Naive B cell (primary cell): ENCODE results near the gene EGFLAM. TPM values are rescaled to one million over a fixed set of nuclear protein-coding genes. Genes with fewer than 3 reads are reported as not detected.

Experiments used
- ATAC-seq, 2 donors: fragments of 150-1000 bp; cut with Tn5 transposase; 2 replicates each; pipeline ENCODE4 v1.10.0; 2021; ENCODE audit warnings: low read depth in 2 of 2, mild to moderate bottlenecking in 2 of 2, moderate library complexity in 2 of 2
- DNase-seq: peaks from one replicate; pipeline ENCODE4 v3.0.0; 2022
- H3K27ac Mint-ChIP-seq, 6 donors: one replicate each; pipeline ENCODE4 v1.8.0; 2020 to 2022; ENCODE audit warnings: mild to moderate bottlenecking in 6 of 6, mixed read lengths in 6 of 6, moderate library complexity in 5 of 6, inconsistent platforms in 2 of 6
- H3K27me3 Mint-ChIP-seq, 3 donors: one replicate each; pipeline ENCODE4 v1.8.0; 2021 to 2022; ENCODE audit warnings: mixed read lengths in 3 of 3, mild to moderate bottlenecking in 1 of 3
- H3K36me3 Mint-ChIP-seq, 2 donors: one replicate each; pipeline ENCODE4 v1.8.0; 2020 to 2022; ENCODE audit warnings: mixed read lengths in 2 of 2, inconsistent platforms in 1 of 2, mild to moderate bottlenecking in 1 of 2
- H3K4me1 Mint-ChIP-seq, 3 donors: one replicate each; pipeline ENCODE4 v1.8.0; 2020 to 2022; ENCODE audit warnings: mixed read lengths in 3 of 3, inconsistent platforms in 1 of 3, mild to moderate bottlenecking in 1 of 3, moderate library complexity in 1 of 3
- H3K4me3 Mint-ChIP-seq, 8 donors: one replicate each; pipeline ENCODE4 v1.8.0; 2020 to 2022; ENCODE audit warnings: mild to moderate bottlenecking in 8 of 8, mixed read lengths in 8 of 8, moderate library complexity in 8 of 8, inconsistent platforms in 2 of 8
- H3K9me3 Mint-ChIP-seq, 7 donors: one replicate each; pipeline ENCODE4 v1.8.0; 2020 to 2022; ENCODE audit warnings: mixed read lengths in 7 of 7, mild to moderate bottlenecking in 5 of 7, inconsistent platforms in 2 of 7, moderate library complexity in 1 of 7
- polyA plus RNA-seq, 6 donors: library from polyadenylated mRNA; unstranded; fragments of 300-500 nt; fragmentation: Illumina TruSeq; gene quantifications; one replicate each; pipeline ENCODE4 v1.2.3, GENCODE V29; 2021; ENCODE audit warnings: low read depth in 6 of 6

EGFLAM gene
- polyA plus RNA-seq, 6 donors from 2014 or later, result not detected

GRCh38 chr5:38285226-38285625 is 26.9 kb downstream of the EGFLAM start:
- H3K4me3 Mint-ChIP-seq, result no peak overlapping the region
- H3K4me1 Mint-ChIP-seq, result no peaks in the 10 kb centered on the region
- no peak for ATAC-seq
- no peaks in the 10 kb centered on the region for H3K36me3 Mint-ChIP-seq
- no peaks in the 10 kb centered on the region for H3K27me3 Mint-ChIP-seq
- peaks cover 0 to 6% (median 2%) of the 10 kb centered on the region in 7 donors for H3K9me3 Mint-ChIP-seq
- no peak overlapping the region for H3K27ac Mint-ChIP-seq
- DNase-seq, result no peak

DNA sequence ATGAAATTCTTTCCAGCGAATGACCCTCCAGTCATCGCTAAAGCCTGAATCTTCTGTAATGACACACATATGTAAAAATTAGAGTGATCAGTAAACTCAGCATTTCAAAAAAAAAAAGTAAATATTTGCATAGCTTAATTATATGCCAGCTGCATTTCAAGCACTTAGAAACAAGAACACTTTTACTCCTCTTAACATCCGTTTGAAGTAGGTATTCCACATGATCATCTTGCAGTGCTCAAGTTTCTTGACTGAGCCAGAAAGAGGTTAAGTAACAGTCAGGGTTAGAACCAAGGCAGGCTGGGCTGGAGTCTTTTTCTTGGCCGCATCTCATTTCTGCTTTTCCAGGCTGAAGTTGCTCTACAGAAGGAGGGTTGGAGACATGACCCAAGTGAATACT is 27.6 kb downstream of the EGFLAM start:
- DNase-seq (no peak), ATAC-seq (no peak)
- Mint-ChIP-seq H3K27me3 (no peaks in the 10 kb centered on the region), H3K4me3 (no peak overlapping the region), H3K4me1 (no peaks in the 10 kb centered on the region), H3K36me3 (no peaks in the 10 kb centered on the region), H3K27ac (no peak overlapping the region), H3K9me3 (peaks cover 0 to 6% (median 2%) of the 10 kb centered on the region in 7 donors)

DNA sequence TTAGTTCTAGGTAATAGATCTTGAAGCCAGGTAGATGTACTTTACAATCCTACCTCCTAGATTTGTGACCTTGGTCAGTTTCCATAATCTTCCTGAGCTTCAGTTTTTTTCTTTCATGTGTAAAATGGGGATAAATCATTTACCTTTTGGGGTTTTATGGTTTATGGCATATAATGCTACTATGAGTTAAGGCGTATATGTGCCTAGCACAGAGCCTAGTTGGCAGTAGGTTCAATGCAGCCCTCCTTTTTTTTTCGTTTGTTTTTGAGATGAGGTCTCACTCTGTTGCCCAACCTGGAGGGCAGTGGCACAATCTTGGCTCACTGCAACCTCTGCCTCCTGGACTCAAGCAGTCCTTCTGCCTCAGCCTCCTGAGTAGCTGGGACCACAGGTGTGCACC is 28.8 kb downstream of the EGFLAM start:
- no peaks in the 10 kb centered on the region for H3K27me3 Mint-ChIP-seq
- no peak overlapping the region for H3K4me3 Mint-ChIP-seq
- no peak overlapping the region for H3K27ac Mint-ChIP-seq
- H3K36me3 Mint-ChIP-seq, result no peaks in the 10 kb centered on the region
- no peak for ATAC-seq
- H3K4me1 Mint-ChIP-seq, result no peaks in the 10 kb centered on the region
- peaks cover 0 to 6% (median 3%) of the 10 kb centered on the region in 7 donors for H3K9me3 Mint-ChIP-seq
- DNase-seq, result no peak

GRCh38 chr5:38289457-38289856 is 31.1 kb downstream of the EGFLAM start:
- peaks cover 0 to 4% (median 0%) of the 10 kb centered on the region in 3 donors for H3K27me3 Mint-ChIP-seq

DNA sequence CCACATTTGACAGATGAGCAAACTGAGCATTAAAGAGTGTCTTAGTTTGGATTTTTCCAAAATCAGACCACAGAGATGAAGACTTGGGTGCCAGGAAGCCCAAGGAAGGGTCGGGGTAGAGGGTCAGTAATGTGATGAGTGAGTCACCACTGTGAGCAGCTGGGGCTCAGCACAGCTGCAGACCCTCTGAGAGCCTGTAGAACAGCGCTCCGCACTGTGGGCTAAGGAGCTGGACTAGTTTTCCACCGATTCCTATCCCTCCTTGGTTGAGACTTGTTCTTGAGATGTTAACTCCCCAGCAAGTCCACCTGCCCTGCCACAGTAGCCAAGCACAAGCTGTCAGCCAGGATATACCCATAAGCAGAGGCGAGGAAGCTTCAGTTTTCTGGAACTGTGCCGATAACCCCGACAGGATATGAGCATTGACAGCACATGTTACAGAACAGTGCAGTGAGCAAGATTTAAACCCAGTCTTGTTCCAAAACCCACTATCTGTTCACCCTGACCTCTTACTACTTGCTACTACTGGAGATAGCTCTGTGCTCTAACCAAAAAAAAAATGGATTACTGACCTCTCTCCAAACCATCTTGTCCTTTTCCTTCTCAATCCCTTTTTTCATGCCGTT is 31.8 kb downstream of the EGFLAM start:
- H3K9me3 Mint-ChIP-seq, result peaks cover 0 to 5% (median 2%) of the 10 kb centered on the region in 7 donors
- DNase-seq (no peak), ATAC-seq (no peak)
- H3K36me3 Mint-ChIP-seq, result no peaks in the 10 kb centered on the region
- no peak overlapping the region for H3K4me3 Mint-ChIP-seq
- H3K4me1 Mint-ChIP-seq, result no peaks in the 10 kb centered on the region
- H3K27ac Mint-ChIP-seq, result no peak overlapping the region
- peaks cover 0 to 4% (median 0%) of the 10 kb centered on the region in 3 donors for H3K27me3 Mint-ChIP-seq

More at GRCh38 chr5:38289457-38289856, 31.1 kb downstream of the EGFLAM start:
- Mint-ChIP-seq H3K36me3 (no peaks in the 10 kb centered on the region), H3K27ac (no peak overlapping the region), H3K4me3 (no peak overlapping the region), H3K4me1 (no peaks in the 10 kb centered on the region), H3K9me3 (peaks cover 0 to 5% (median 2%) of the 10 kb centered on the region in 7 donors)
- DNase-seq (no peak), ATAC-seq (no peak)

GRCh38 chr5:38291355-38291754 is 33.0 kb downstream of the EGFLAM start:
- H3K27me3 Mint-ChIP-seq, result peaks cover 0 to 6% (median 4%) of the 10 kb centered on the region in 3 donors

GRCh38 chr5:38292228-38292627 is 33.9 kb downstream of the EGFLAM start:
- no peak overlapping the region for H3K4me3 Mint-ChIP-seq
- ATAC-seq (no peak), DNase-seq (no peak)
- peaks cover 0 to 6% (median 4%) of the 10 kb centered on the region in 3 donors for H3K27me3 Mint-ChIP-seq
- H3K4me1 Mint-ChIP-seq, result no peaks in the 10 kb centered on the region
- no peak overlapping the region for H3K27ac Mint-ChIP-seq
- peaks cover 0 to 7% (median 3%) of the 10 kb centered on the region in 7 donors for H3K9me3 Mint-ChIP-seq
- no peaks in the 10 kb centered on the region for H3K36me3 Mint-ChIP-seq

More at GRCh38 chr5:38291355-38291754, 33.0 kb downstream of the EGFLAM start:
- DNase-seq (no peak), ATAC-seq (no peak)
- no peak overlapping the region for H3K4me3 Mint-ChIP-seq
- no peaks in the 10 kb centered on the region for H3K4me1 Mint-ChIP-seq
- H3K36me3 Mint-ChIP-seq, result no peaks in the 10 kb centered on the region
- no peak overlapping the region for H3K27ac Mint-ChIP-seq
- peaks cover 0 to 6% (median 3%) of the 10 kb centered on the region in 7 donors for H3K9me3 Mint-ChIP-seq

- Mint-ChIP-seq H3K27ac (no peak overlapping the region), H3K4me3 (no peak overlapping the region), H3K27me3 (peaks cover 0 to 6% (median 4%) of the 10 kb centered on the region in 3 donors), H3K9me3 (peaks cover 0 to 10% (median 3%) of the 10 kb centered on the region in 7 donors), H3K36me3 (peaks cover 0 to 4% of the 10 kb centered on the region in 2 donors), H3K4me1 (no peaks in the 10 kb centered on the region)
- ATAC-seq (no peak), DNase-seq (no peak)
These were observed 37.4 kb downstream of the EGFLAM start for GRCh38 chr5:38295751-38296150.

GRCh38 chr5:38297830-38298608 is 39.7 kb downstream of the EGFLAM start:
- no peak for DNase-seq
- Mint-ChIP-seq H3K4me3 (no peak overlapping the region), H3K36me3 (peaks cover 0 to 13% of the 10 kb centered on the region in 2 donors), H3K9me3 (peaks cover 4 to 25% (median 10%) of the 10 kb centered on the region in 7 donors), H3K27me3 (peaks cover 0 to 6% (median 4%) of the 10 kb centered on the region in 3 donors), H3K4me1 (no peaks in the 10 kb centered on the region), H3K27ac (no peak overlapping the region)
- ATAC-seq, result no peak

- peaks cover 9 to 37% (median 16%) of the 10 kb centered on the region in 7 donors for H3K9me3 Mint-ChIP-seq
- no peak overlapping the region for H3K27ac Mint-ChIP-seq
- peaks cover 0 to 6% (median 0%) of the 10 kb centered on the region in 3 donors for H3K27me3 Mint-ChIP-seq
- no peak for ATAC-seq
- peaks cover 0 to 19% of the 10 kb centered on the region in 2 donors for H3K36me3 Mint-ChIP-seq
- no peaks in the 10 kb centered on the region for H3K4me1 Mint-ChIP-seq
- H3K4me3 Mint-ChIP-seq, result peak overlapping the region in 1 of 8 donors; percentile 37
- DNase-seq, result no peak
These were observed 41.2 kb downstream of the EGFLAM start for GRCh38 chr5:38299585-38299984.

DNA sequence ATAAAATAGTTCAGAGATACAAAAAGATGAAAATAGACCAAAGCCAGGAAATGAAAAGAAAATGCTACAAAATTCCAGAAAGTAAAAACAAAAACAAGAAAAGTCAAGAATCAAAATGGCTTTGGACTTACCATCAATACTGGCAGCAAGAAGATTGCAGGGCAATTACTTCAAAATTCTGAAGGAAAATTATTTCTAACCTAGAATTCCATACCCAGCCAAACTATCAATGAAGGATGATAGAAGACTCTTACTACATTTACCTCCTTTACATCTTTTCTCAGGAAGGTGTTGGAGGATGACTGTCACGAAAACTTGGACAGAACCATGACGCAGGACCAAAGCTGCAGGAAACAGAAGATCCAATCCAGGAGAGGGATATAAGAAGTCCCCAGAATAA is 46.8 kb downstream of the EGFLAM start:
- no peak for ATAC-seq
- H3K4me3 Mint-ChIP-seq, result no peak overlapping the region
- no peak for DNase-seq
- H3K9me3 Mint-ChIP-seq, result peaks cover 17 to 64% (median 25%) of the 10 kb centered on the region in 7 donors
- H3K27me3 Mint-ChIP-seq, result no peaks in the 10 kb centered on the region
- H3K27ac Mint-ChIP-seq, result no peak overlapping the region
- H3K36me3 Mint-ChIP-seq, result peaks cover 0 to 26% of the 10 kb centered on the region in 2 donors
- H3K4me1 Mint-ChIP-seq, result no peaks in the 10 kb centered on the region

DNA sequence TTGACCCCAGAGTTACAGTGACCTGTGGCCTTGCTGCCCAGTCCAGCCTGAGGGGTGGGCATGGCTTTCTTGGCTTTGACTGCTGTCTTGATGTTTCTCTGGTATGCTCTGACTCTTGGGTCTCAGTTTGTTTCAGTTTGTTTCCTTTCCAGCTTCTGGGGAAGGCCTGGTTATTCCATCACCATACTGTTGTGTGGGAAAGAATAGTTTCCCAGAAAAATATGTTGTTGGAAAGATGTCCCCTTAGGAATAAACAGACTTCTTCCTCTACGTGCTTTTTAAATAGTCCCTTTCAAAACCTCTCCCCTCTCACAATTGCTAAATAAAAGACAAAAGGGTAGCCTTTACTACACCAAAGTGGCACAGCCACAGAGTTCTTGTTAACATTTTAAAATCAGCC is 49.5 kb downstream of the EGFLAM start:
- no peaks in the 10 kb centered on the region for H3K4me1 Mint-ChIP-seq
- H3K27me3 Mint-ChIP-seq, result no peaks in the 10 kb centered on the region
- H3K4me3 Mint-ChIP-seq, result peak overlapping the region in 1 of 8 donors; percentile 30
- DNase-seq (no peak), ATAC-seq (no peak)
- no peak overlapping the region for H3K27ac Mint-ChIP-seq
- H3K36me3 Mint-ChIP-seq, result peaks cover 0 to 13% of the 10 kb centered on the region in 2 donors
- peaks cover 7 to 48% (median 24%) of the 10 kb centered on the region in 7 donors for H3K9me3 Mint-ChIP-seq

DNA sequence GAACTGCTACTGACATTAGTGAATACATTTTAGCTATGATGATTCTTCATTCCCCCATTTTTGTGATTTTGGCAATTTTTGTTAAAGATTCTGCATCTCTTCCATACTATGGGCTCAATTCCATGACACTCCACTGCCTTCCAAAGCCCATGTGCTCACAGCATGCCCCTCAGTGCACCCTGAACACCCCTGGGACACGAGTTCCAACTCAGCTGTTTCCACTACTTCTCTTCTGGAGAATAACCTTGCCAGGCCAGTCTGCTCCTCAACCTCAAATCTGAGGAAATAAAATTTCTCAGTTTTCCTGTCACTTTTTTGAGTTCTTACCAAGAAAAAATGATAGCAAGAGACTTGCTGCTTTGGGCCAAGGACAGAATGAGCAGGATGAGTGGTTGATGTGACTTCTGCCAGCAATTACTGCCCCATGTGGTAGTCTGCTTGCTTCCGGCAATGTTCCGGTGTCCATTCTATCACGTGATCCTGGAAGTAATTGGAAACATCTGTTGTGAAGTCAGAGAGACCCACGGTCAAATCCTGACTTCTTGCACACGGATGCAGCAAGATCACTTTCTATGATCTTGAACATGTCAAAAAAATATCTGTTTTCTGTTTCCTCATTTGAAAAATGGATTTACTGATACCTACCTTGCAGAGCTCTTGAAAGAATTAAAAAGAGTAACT is 58.3 kb downstream of the EGFLAM start:
- Mint-ChIP-seq H3K27ac (no peak overlapping the region), H3K27me3 (no peaks in the 10 kb centered on the region), H3K4me1 (no peaks in the 10 kb centered on the region), H3K9me3 (peaks cover 0 to 13% (median 0%) of the 10 kb centered on the region in 7 donors), H3K36me3 (no peaks in the 10 kb centered on the region), H3K4me3 (no peak overlapping the region)
- no peak for ATAC-seq
- DNase-seq, result no peak
